ENCODE data around the gene RBMS3. TPM values are rescaled to one million over a fixed set of nuclear protein-coding genes. Genes with fewer than 3 reads are reported as not detected.

RBMS3 gene
- total RNA-seq, 2 donors from 2014 or later, result 31.7 to 45.1 TPM

Small RNAs within 50 kb of the gene (small RNA-seq; reads per million reads assigned to genes)
- 0 reads per million in 2 donors for gene MTND4LP9
